HL-60 (cell line): ENCODE data around the gene RICTOR.

ENCODE experiments used
- DNase-seq, 2 experiments: peaks; one replicate each; pipeline ENCODE4 v3.0.0-alpha.2; 2010 to 2020; ENCODE audit warnings: low read depth in 1 of 2, low spot score in 1 of 2
- H3K27ac ChIP-seq: fragments of 250-450 bp; sonication (Bioruptor Pico); replicated peaks from 2 replicates; pipeline ENCODE4 v1.5.1; 2020; ENCODE audit warnings: mild to moderate bottlenecking, moderate library complexity
- H3K27me3 ChIP-seq: fragments of 250-450 bp; sonication (Bioruptor Pico); 2 replicates; pipeline ENCODE4 v1.5.1; 2021; ENCODE audit warnings: mild to moderate bottlenecking, moderate library complexity; ENCODE audit not compliant: insufficient read depth, poor library complexity, severe bottlenecking
- H3K4me3 ChIP-seq: replicated peaks from 2 replicates; pipeline ENCODE4 v1.5.1; 2011; ENCODE audit warnings: mild to moderate bottlenecking, control low read depth, low read length; ENCODE audit not compliant: insufficient read depth
- CTCF ChIP-seq: IDR thresholded peaks from one replicate; pipeline ENCODE4 v1.5.1; 2011; ENCODE audit warnings: low read length, control low read depth, inconsistent platforms; ENCODE audit not compliant: insufficient read depth
- GABPA ChIP-seq: IDR thresholded peaks from 2 replicates; pipeline ENCODE4 v1.6.1; 2012; ENCODE audit warnings: low read depth
- POLR2AphosphoS5 ChIP-seq: IDR thresholded peaks from 2 replicates; pipeline ENCODE4 v1.6.1; 2012; ENCODE audit warnings: low read depth
- REST ChIP-seq: IDR thresholded peaks from 2 replicates; pipeline ENCODE4 v1.6.1; 2012; ENCODE audit warnings: low read depth; ENCODE audit not compliant: insufficient replicate concordance
- SPI1 ChIP-seq: IDR thresholded peaks from 2 replicates; pipeline ENCODE4 v1.6.1; 2012; ENCODE audit warnings: low read depth, mild to moderate bottlenecking, borderline replicate concordance

The RICTOR gene

GRCh38 chr5:38968665-38969064, 105.5 kb downstream of the RICTOR start:
- DNase-seq: no peak
- no peak overlapping the region for H3K4me3 ChIP-seq
- TF ChIP-seq CTCF (no peak), POLR2AphosphoS5 (no peak)

GRCh38 chr5:38961691-38962090, 112.5 kb downstream of the RICTOR start:
- H3K4me3 ChIP-seq: no peak overlapping the region
- H3K27me3 ChIP-seq: no peaks in the 10 kb centered on the region
- no peak for DNase-seq
- TF ChIP-seq CTCF (no peak), SPI1 (no peak), GABPA (no peak), REST (no peak), POLR2AphosphoS5 (no peak)
- H3K27ac ChIP-seq: no peak overlapping the region

More at GRCh38 chr5:38968665-38969064, 105.5 kb downstream of the RICTOR start:
- H3K27ac ChIP-seq: no peak overlapping the region
- H3K27me3 ChIP-seq: no peaks in the 10 kb centered on the region

GRCh38 chr5:38953426-38954012, 120.7 kb downstream of the RICTOR start:
- TF ChIP-seq SPI1: no peak
- TF ChIP-seq POLR2AphosphoS5: no peak
- TF ChIP-seq CTCF: no peak
- no peak for TF ChIP-seq GABPA
- no peak for TF ChIP-seq REST
- DNase-seq: no peak
- no peak overlapping the region for H3K4me3 ChIP-seq
- H3K27ac ChIP-seq: no peak overlapping the region
- H3K27me3 ChIP-seq: no peaks in the 10 kb centered on the region

- no peak overlapping the region for H3K27ac ChIP-seq
- DNase-seq: no peak
- H3K27me3 ChIP-seq: no peaks in the 10 kb centered on the region
- H3K4me3 ChIP-seq: no peak overlapping the region
- TF ChIP-seq GABPA (no peak), REST (no peak), POLR2AphosphoS5 (no peak), CTCF (no peak), SPI1 (no peak)
These were observed 125.7 kb downstream of the RICTOR start for GRCh38 chr5:38948501-38948900.
